K562 (cell line): Measurements from ENCODE around the gene KLRD1. TPM values are rescaled to one million over a fixed set of nuclear protein-coding genes. Genes with fewer than 3 reads are reported as not detected.

ENCODE experiments used
- ATAC-seq: fragments of 200-7000 bp; cut with Tn5 transposase; 3 replicates; pipeline ENCODE4 v1.9.1; 2020; ENCODE audit warnings: moderate library complexity
- BruUV-seq: library from RNA; stranded (reverse); fragments of 400-500 nt; replicated peaks from 2 replicates; lab custom pipeline; 2021; lab: Mats Ljungman, UMichigan
- CTCF ChIA-PET: fragments of 300-600 bp; formaldehyde crosslinking; extraction: SDS; loops from one replicate; lab custom pipeline; 2021; ENCODE audit warnings: low intra/inter-chr PET ratio; lab: Yijun Ruan, JAX
- POLR2A ChIA-PET: fragments of 300-600, 350-650 bp; sonication (Branson Sonifier 250); formaldehyde crosslinking; extraction: SDS; loops from one replicate; lab custom pipeline; 2021; ENCODE audit warnings: antibody characterized with exemption, inconsistent platforms; lab: Yijun Ruan, JAX
- DNase-seq, 4 experiments: peaks; one replicate each; pipeline versions ENCODE4 v3.0.0 to v3.0.0-alpha.2; 2011 to 2018; ENCODE audit warnings: low spot score in 3 of 4, mixed read lengths in 3 of 4; ENCODE audit errors: extremely low read depth in 1 of 4
- FAIRE-seq: peaks from 2 replicates; lab custom pipeline; 2011; peaks lifted over from hg19 to GRCh38; lab: Jason Lieb, UNC
- H2AFZ ChIP-seq: 2 replicates; pipeline ENCODE4 v1.6.0; 2011; ENCODE audit warnings: low read depth, low read length, control low read depth, inconsistent platforms
- H3K27ac ChIP-seq: fragments of 200-600 bp; 3 replicates; pipeline ENCODE4 v1.8.0; 2011; ENCODE audit warnings: low read depth, mild to moderate bottlenecking, control low read depth, inconsistent platforms, low read length, moderate library complexity, mixed read lengths; ENCODE audit errors: extremely low read depth
- H3K27me3 ChIP-seq, 2 experiments: fragments of 300-600 bp in 1 of 2; 2 replicates in 1 of 2; 3 replicates in 1 of 2; pipeline versions ENCODE4 v1.6.0 to v1.8.0; 2011; ENCODE audit warnings: inconsistent platforms in 2 of 2, low read length in 2 of 2, mild to moderate bottlenecking in 1 of 2, mixed read lengths in 1 of 2, moderate library complexity in 1 of 2; ENCODE audit not compliant: control insufficient read depth in 2 of 2, insufficient read depth in 2 of 2
- H3K36me3 ChIP-seq: fragments of 300-600 bp; 3 replicates; pipeline ENCODE4 v1.8.0; 2011; ENCODE audit warnings: mild to moderate bottlenecking, low read length, inconsistent platforms; ENCODE audit not compliant: control insufficient read depth, insufficient read depth
- H3K4me1 ChIP-seq, 2 experiments: fragments of 200-600 bp in 1 of 2; replicated peaks in 1 of 2; 2 replicates in 1 of 2; 3 replicates in 1 of 2; pipeline versions ENCODE4 v1.5.1 to v1.8.0; 2011; ENCODE audit warnings: inconsistent platforms in 2 of 2, low read length in 2 of 2, mild to moderate bottlenecking in 1 of 2, mixed read lengths in 1 of 2, moderate library complexity in 1 of 2; ENCODE audit not compliant: control insufficient read depth in 2 of 2, insufficient read depth in 2 of 2
- H3K4me2 ChIP-seq: 2 replicates; pipeline ENCODE4 v1.6.1; 2011; ENCODE audit warnings: low read length, control low read depth, inconsistent platforms, mixed read lengths; ENCODE audit not compliant: insufficient read depth
- H3K4me3 ChIP-seq: fragments of 200-600 bp; sonication (generic), shearing (Covaris generic); 2 replicates; pipeline ENCODE4 v1.5.1; 2016; ENCODE audit warnings: control low read depth, inconsistent platforms
- H3K79me2 ChIP-seq: fragments of 200-600 bp; 3 replicates; pipeline ENCODE4 v1.8.0; 2011; ENCODE audit warnings: low read length, inconsistent platforms; ENCODE audit not compliant: control insufficient read depth, insufficient read depth
- H3K9ac ChIP-seq, 2 experiments: 2 replicates each; pipeline versions ENCODE4 v1.6.0 to v1.6.1; 2011; ENCODE audit warnings: low read depth in 2 of 2, low read length in 2 of 2, control low read depth in 1 of 2, inconsistent platforms in 1 of 2, mild to moderate bottlenecking in 1 of 2, mixed read lengths in 1 of 2; ENCODE audit not compliant: insufficient read depth in 1 of 2
- H3K9me1 ChIP-seq: one replicate; pipeline ENCODE4 v1.6.0; 2011; ENCODE audit warnings: inconsistent platforms, mild to moderate bottlenecking, low read length, moderate library complexity; ENCODE audit not compliant: control insufficient read depth, insufficient read depth
- H3K9me3 ChIP-seq: replicated peaks from 2 replicates; pipeline ENCODE4 v1.5.1; 2011; ENCODE audit warnings: low read depth, low read length, inconsistent platforms; ENCODE audit not compliant: control insufficient read depth, insufficient read depth
- H4K20me1 ChIP-seq: replicated peaks from 2 replicates; pipeline ENCODE4 v1.6.1; 2011; ENCODE audit warnings: low read length, inconsistent platforms, mixed read lengths; ENCODE audit not compliant: control insufficient read depth, insufficient read depth
- BCOR ChIP-seq: fragments of 450-650 bp; IDR thresholded peaks from 2 replicates; pipeline ENCODE4 v1.6.1; 2016
- CBX2 ChIP-seq: fragments of 200-600 bp; sonication (generic); IDR thresholded peaks from one replicate; pipeline ENCODE4 v1.6.1; 2012; ENCODE audit warnings: mild to moderate bottlenecking, low read length, inconsistent platforms; ENCODE audit not compliant: insufficient read depth, poor library complexity, severe bottlenecking
- CCNT2 ChIP-seq: IDR thresholded peaks from 2 replicates; pipeline ENCODE4 v1.6.1; 2011; ENCODE audit warnings: borderline replicate concordance, low read depth, mild to moderate bottlenecking, moderate library complexity, mixed read lengths, low read length; ENCODE audit not compliant: insufficient read length; ENCODE audit errors: extremely low read depth
- COPS2 ChIP-seq: fragments of 450-650 bp; conservative IDR thresholded peaks from 2 replicates; pipeline ENCODE4 v1.6.1; 2016; ENCODE audit warnings: mild to moderate bottlenecking, moderate library complexity
- EWSR1 ChIP-seq: fragments of 450-650 bp; IDR thresholded peaks from 2 replicates; pipeline ENCODE4 v1.6.1; 2018; ENCODE audit warnings: borderline replicate concordance, mild to moderate bottlenecking, low read depth, moderate library complexity; ENCODE audit not compliant: partially characterized antibody
- FUS ChIP-seq: fragments of 200-400 bp; formaldehyde crosslinking; optimal IDR thresholded peaks from 2 replicates; pipeline ENCODE3; 2017; ENCODE audit warnings: low read depth, low read length
- GTF2F1 ChIP-seq: IDR thresholded peaks from 2 replicates; pipeline ENCODE4 v1.6.1; 2011; ENCODE audit warnings: low read depth, low read length, improper control_type of control experiment
- GTF3C2 ChIP-seq: IDR thresholded peaks from 3 replicates; pipeline ENCODE4 v1.6.1; 2011; ENCODE audit warnings: borderline replicate concordance, mild to moderate bottlenecking, moderate library complexity; ENCODE audit not compliant: insufficient read length; ENCODE audit errors: extremely low read depth
- MAZ ChIP-seq, 2 experiments: fragments of 450-650 bp in 1 of 2; sonication (generic) in 1 of 2; formaldehyde crosslinking; IDR thresholded peaks in 1 of 2; conservative IDR thresholded peaks in 1 of 2; 2 replicates each; pipeline versions ENCODE4 v1.4.0 to v1.5.0; 2020; ENCODE audit warnings: mild to moderate bottlenecking in 1 of 2, missing genetic modification reagents in 1 of 2
- MECOM ChIP-seq: fragments of 250-450 bp; sonication (Bioruptor Pico); IDR thresholded peaks from 2 replicates; pipeline ENCODE4 v1.8.0; 2022; ENCODE audit warnings: inconsistent platforms
- POLR2G ChIP-seq: fragments of 200-400 bp; formaldehyde crosslinking; IDR thresholded peaks from 2 replicates; pipeline ENCODE4 v1.6.1; 2017; ENCODE audit warnings: low read depth, mild to moderate bottlenecking, antibody characterized with exemption, low read length, moderate library complexity
- PTRF ChIP-seq: fragments of 450-650 bp; IDR thresholded peaks from 2 replicates; pipeline ENCODE4 v1.6.1; 2016; ENCODE audit warnings: mild to moderate bottlenecking, missing genetic modification characterization, missing compliant biosample characterization
- THRB ChIP-seq: fragments of 450-650 bp; formaldehyde crosslinking; conservative IDR thresholded peaks from 2 replicates; pipeline ENCODE4 v1.4.0; 2022; ENCODE audit warnings: mild to moderate bottlenecking, missing genetic modification characterization
- VEZF1 ChIP-seq: fragments of 200-800 bp; sonication (Bioruptor generic); IDR thresholded peaks from 2 replicates; pipeline ENCODE4 v1.6.1; 2017; ENCODE audit warnings: missing genetic modification characterization, missing compliant biosample characterization
- ZBTB26 ChIP-seq: fragments of 450-650 bp; formaldehyde crosslinking; IDR thresholded peaks from 2 replicates; pipeline ENCODE4 v1.4.0; 2022; ENCODE audit warnings: missing genetic modification characterization
- ZKSCAN1 ChIP-seq: fragments of 150-350 bp; IDR thresholded peaks from 2 replicates; pipeline ENCODE4 v1.6.1; 2016; ENCODE audit warnings: low read depth, low read length
- ZNF717 ChIP-seq: fragments of 250-450 bp; sonication (Bioruptor Pico); IDR thresholded peaks from 2 replicates; pipeline ENCODE4 v1.5.0; 2021
- WGBS: fragments of 100-300 bp; shearing (Covaris generic); methylation state at CpG from one replicate; pipeline ENCODE4 v1.1.6; 2016; ENCODE audit warnings: low coverage, mixed read lengths; ENCODE audit not compliant: insufficient coverage; ENCODE audit errors: missing lambda C conversion rate; 5-methylcytosine and 5-hydroxymethylcytosine counted together
- in situ Hi-C: fragments of 300-500 bp; cut with MboI; formaldehyde crosslinking; loops from 4 replicates; pipeline ENCODE4 v1.15.0; 2018; ENCODE audit warnings: inconsistent platforms, mixed read lengths
- intact Hi-C: fragments of 100-400 bp; cut with micrococcal nuclease; formaldehyde crosslinking; loops from 2 replicates; pipeline ENCODE4 v1.14.2; 2022
- polyA plus RNA-seq, 8 experiments: library from polyadenylated mRNA; depleted of rRNA in 4 of 8; stranded (reverse) in 5 of 8; unstranded in 3 of 8; fragments of >200 nt; fragmentation: Nextera tagmentation in 2 of 8; fragmentation: Illumina TruSeq in 1 of 8; extraction: Ambion mirVana in 2 of 8; extraction: Trizol in 1 of 8; gene quantifications; 2 replicates each; pipeline versions ENCODE4 v1.2.1 to v1.2.3, GENCODE V29; 2011 to 2014; ENCODE audit warnings: inconsistent platforms in 1 of 8, missing spikeins in 1 of 8
- total RNA-seq, 7 experiments: library from RNA; depleted of rRNA in 6 of 7; stranded (reverse); fragments of >200 nt in 6 of 7; fragmentation: Illumina TruSeq in 2 of 7; extraction: Trizol in 2 of 7; gene quantifications; 2 replicates each; pipeline versions ENCODE4 v1.2.1 to v1.2.3, GENCODE V29; 2011 to 2021; ENCODE audit warnings: low replicate concordance in 1 of 7

Gene KLRD1
- total and polyA plus RNA-seq, 9 of the 15 experiments (the other 6 are each of a cell fraction or from before 2014, with no cell fraction given), result not detected

GRCh38 chr12:10260927-10261326, 46.7 kb upstream of the KLRD1 start:
- H3K4me2 ChIP-seq, result no peak overlapping the region
- POLR2A ChIA-PET, result no interaction called here
- H3K9me1 ChIP-seq, result no peaks in the 10 kb centered on the region
- no peak overlapping the region for H3K27ac ChIP-seq
- H3K9ac ChIP-seq, result no peak overlapping the region
- no peak overlapping the region for H3K4me3 ChIP-seq
- FAIRE-seq (no peak), DNase-seq (no peak), ATAC-seq (no peak)
- BruUV-seq, result no TSS peak
- CTCF ChIA-PET, result no interaction called here
- H3K27me3 ChIP-seq, result no peaks in the 10 kb centered on the region
- WGBS, result 8% methylated on average over 1 of the region's 1 CpG
- no peaks in the 10 kb centered on the region for H3K4me1 ChIP-seq
- TF ChIP-seq BCOR (no peak), VEZF1 (no peak), PTRF (tag) (no peak), COPS2 (no peak), MECOM (CRISPR knock-in tag) (no peak), THRB (CRISPR knock-in tag) (no peak), ZNF717 (CRISPR knock-in tag) (no peak), GTF2F1 (no peak), GTF3C2 (no peak), CCNT2 (no peak), FUS (no peak), ZBTB26 (CRISPR knock-in tag) (no peak), CBX2 (no peak), ZKSCAN1 (no peak), EWSR1 (no peak), MAZ (CRISPR knock-in tag; conservative IDR thresholded peaks at IDR 0.05 in 1 of 2, IDR thresholded peaks at IDR 0.05 in 1 of 2) (no peak), POLR2G (no peak)
- H3K9me3 ChIP-seq, result no peaks in the 10 kb centered on the region
- intact Hi-C loops (no loop called here), in situ Hi-C loops (no loop called here)
- H3K79me2 ChIP-seq, result no peaks in the 10 kb centered on the region
- no peak overlapping the region for H2AFZ ChIP-seq
- no peaks in the 10 kb centered on the region for H3K36me3 ChIP-seq
- H4K20me1 ChIP-seq, result no peaks in the 10 kb centered on the region
